K562 (cell line): Measurements from ENCODE around the gene TEX47. TPM values are rescaled to one million over a fixed set of nuclear protein-coding genes. Genes with fewer than 3 reads are reported as not detected.

Experiments
- DPF2 ChIP-seq: fragments of 450-650 bp; IDR thresholded peaks from 2 replicates; pipeline ENCODE4 v1.6.1; 2016
- ELF4 ChIP-seq: fragments of 450-650 bp; formaldehyde crosslinking; IDR thresholded peaks from 2 replicates; pipeline ENCODE4 v1.4.0; 2022; ENCODE audit warnings: missing genetic modification characterization
- FOXM1 ChIP-seq, 2 experiments: fragments of 450-650 bp in 1 of 2; sonication (generic) in 1 of 2; formaldehyde crosslinking in 1 of 2; IDR thresholded peaks; 2 replicates each; pipeline versions ENCODE4 v1.6.1 to v1.9.0; 2017 to 2022; ENCODE audit warnings: low read depth in 2 of 2, mild to moderate bottlenecking in 2 of 2, missing genetic modification reagents in 1 of 2, moderate library complexity in 1 of 2
- MAFG ChIP-seq: fragments of 450-650 bp; conservative IDR thresholded peaks from 2 replicates; pipeline ENCODE4 v1.6.1; 2016; ENCODE audit warnings: missing genetic modification characterization, missing compliant biosample characterization
- SNRNP70 ChIP-seq: fragments of 200-400 bp; formaldehyde crosslinking; optimal IDR thresholded peaks from 2 replicates; pipeline ENCODE3; 2017; ENCODE audit warnings: low read depth, low read length
- YY1 ChIP-seq, 3 experiments: IDR thresholded peaks; 2 replicates each; pipeline ENCODE4 v1.6.1; 2011; ENCODE audit warnings: low read length in 2 of 3, mild to moderate bottlenecking in 2 of 3, moderate library complexity in 2 of 3, borderline replicate concordance in 1 of 3, control low read depth in 1 of 3, low read depth in 1 of 3; ENCODE audit not compliant: insufficient read depth in 3 of 3, insufficient replicate concordance in 2 of 3, control insufficient read depth in 1 of 3, insufficient read length in 1 of 3; ENCODE audit errors: extremely low read depth in 1 of 3
- ZNF184 ChIP-seq: sonication (generic); formaldehyde crosslinking; IDR thresholded peaks from 2 replicates; pipeline ENCODE4 v1.5.0; 2020; ENCODE audit warnings: missing genetic modification reagents
- polyA plus RNA-seq, 8 experiments: library from polyadenylated mRNA; depleted of rRNA in 4 of 8; stranded (reverse) in 5 of 8; unstranded in 3 of 8; fragments of >200 nt; fragmentation: Nextera tagmentation in 2 of 8; fragmentation: Illumina TruSeq in 1 of 8; extraction: Ambion mirVana in 2 of 8; extraction: Trizol in 1 of 8; gene quantifications; 2 replicates each; pipeline versions ENCODE4 v1.2.1 to v1.2.3, GENCODE V29; 2011 to 2014; ENCODE audit warnings: inconsistent platforms in 1 of 8, missing spikeins in 1 of 8
- total RNA-seq, 7 experiments: library from RNA; depleted of rRNA in 6 of 7; stranded (reverse); fragments of >200 nt in 6 of 7; fragmentation: Illumina TruSeq in 2 of 7; extraction: Trizol in 2 of 7; gene quantifications; 2 replicates each; pipeline versions ENCODE4 v1.2.1 to v1.2.3, GENCODE V29; 2011 to 2021; ENCODE audit warnings: low replicate concordance in 1 of 7
- TF ChIP-seq, protein P1 (sequence below): fragments of 450-650 bp; IDR thresholded peaks from 2 replicates; pipeline ENCODE4 v1.6.1; 2016; ENCODE audit warnings: mild to moderate bottlenecking, moderate library complexity
- TF ChIP-seq, protein P2 (sequence below): fragments of 250-450 bp; sonication (Bioruptor Pico); IDR thresholded peaks from 2 replicates; pipeline ENCODE4 v1.8.0; 2021; ENCODE audit warnings: moderate library complexity, mild to moderate bottlenecking, inconsistent platforms

The TEX47 gene
- total and polyA plus RNA-seq, 9 of the 15 experiments (the other 6 are each of a cell fraction or from before 2014, with no cell fraction given) = not detected

DNA sequence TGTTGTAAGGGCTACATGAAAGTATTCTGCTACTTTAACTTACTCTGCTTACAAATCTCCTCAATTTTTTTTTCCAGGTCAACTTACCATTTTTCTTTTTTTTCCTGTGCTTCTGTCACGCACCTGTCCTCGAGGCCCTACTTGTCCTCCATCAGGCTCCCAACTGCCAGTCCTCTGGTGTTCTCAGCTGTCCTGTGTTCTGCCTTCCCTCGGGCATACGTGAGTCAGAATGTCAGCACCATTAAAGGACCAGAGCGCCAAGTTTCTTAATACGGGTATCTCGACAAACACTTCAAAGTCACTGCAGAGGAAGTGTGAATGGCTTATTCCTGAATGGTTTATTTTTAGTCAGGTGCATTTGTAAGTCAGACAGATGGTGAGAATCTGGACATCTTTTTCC lies at the start of gene TEX47 (continued):
- TF ChIP-seq YY1 (IDR thresholded peaks at IDR 0.05; ENCODE audit: borderline replicate concordance in 1 of 3, control insufficient read depth in 1 of 3, extremely low read depth in 1 of 3, insufficient read depth in 3 of 3, insufficient read length in 1 of 3, insufficient replicate concordance in 2 of 3, low read depth in 1 of 3, low read length in 2 of 3) (no peak), MAFG (tag) (no peak), ELF4 (no peak), FOXM1 (IDR thresholded peaks at IDR 0.05; ENCODE audit: low read depth) (no peak), FOXM1 (CRISPR knock-in tag; IDR thresholded peaks at IDR 0.05; ENCODE audit: low read depth) (no peak), DPF2 (no peak), SNRNP70 (no peak), ZNF184 (no peak)
- TF ChIP-seq, protein P1, sequence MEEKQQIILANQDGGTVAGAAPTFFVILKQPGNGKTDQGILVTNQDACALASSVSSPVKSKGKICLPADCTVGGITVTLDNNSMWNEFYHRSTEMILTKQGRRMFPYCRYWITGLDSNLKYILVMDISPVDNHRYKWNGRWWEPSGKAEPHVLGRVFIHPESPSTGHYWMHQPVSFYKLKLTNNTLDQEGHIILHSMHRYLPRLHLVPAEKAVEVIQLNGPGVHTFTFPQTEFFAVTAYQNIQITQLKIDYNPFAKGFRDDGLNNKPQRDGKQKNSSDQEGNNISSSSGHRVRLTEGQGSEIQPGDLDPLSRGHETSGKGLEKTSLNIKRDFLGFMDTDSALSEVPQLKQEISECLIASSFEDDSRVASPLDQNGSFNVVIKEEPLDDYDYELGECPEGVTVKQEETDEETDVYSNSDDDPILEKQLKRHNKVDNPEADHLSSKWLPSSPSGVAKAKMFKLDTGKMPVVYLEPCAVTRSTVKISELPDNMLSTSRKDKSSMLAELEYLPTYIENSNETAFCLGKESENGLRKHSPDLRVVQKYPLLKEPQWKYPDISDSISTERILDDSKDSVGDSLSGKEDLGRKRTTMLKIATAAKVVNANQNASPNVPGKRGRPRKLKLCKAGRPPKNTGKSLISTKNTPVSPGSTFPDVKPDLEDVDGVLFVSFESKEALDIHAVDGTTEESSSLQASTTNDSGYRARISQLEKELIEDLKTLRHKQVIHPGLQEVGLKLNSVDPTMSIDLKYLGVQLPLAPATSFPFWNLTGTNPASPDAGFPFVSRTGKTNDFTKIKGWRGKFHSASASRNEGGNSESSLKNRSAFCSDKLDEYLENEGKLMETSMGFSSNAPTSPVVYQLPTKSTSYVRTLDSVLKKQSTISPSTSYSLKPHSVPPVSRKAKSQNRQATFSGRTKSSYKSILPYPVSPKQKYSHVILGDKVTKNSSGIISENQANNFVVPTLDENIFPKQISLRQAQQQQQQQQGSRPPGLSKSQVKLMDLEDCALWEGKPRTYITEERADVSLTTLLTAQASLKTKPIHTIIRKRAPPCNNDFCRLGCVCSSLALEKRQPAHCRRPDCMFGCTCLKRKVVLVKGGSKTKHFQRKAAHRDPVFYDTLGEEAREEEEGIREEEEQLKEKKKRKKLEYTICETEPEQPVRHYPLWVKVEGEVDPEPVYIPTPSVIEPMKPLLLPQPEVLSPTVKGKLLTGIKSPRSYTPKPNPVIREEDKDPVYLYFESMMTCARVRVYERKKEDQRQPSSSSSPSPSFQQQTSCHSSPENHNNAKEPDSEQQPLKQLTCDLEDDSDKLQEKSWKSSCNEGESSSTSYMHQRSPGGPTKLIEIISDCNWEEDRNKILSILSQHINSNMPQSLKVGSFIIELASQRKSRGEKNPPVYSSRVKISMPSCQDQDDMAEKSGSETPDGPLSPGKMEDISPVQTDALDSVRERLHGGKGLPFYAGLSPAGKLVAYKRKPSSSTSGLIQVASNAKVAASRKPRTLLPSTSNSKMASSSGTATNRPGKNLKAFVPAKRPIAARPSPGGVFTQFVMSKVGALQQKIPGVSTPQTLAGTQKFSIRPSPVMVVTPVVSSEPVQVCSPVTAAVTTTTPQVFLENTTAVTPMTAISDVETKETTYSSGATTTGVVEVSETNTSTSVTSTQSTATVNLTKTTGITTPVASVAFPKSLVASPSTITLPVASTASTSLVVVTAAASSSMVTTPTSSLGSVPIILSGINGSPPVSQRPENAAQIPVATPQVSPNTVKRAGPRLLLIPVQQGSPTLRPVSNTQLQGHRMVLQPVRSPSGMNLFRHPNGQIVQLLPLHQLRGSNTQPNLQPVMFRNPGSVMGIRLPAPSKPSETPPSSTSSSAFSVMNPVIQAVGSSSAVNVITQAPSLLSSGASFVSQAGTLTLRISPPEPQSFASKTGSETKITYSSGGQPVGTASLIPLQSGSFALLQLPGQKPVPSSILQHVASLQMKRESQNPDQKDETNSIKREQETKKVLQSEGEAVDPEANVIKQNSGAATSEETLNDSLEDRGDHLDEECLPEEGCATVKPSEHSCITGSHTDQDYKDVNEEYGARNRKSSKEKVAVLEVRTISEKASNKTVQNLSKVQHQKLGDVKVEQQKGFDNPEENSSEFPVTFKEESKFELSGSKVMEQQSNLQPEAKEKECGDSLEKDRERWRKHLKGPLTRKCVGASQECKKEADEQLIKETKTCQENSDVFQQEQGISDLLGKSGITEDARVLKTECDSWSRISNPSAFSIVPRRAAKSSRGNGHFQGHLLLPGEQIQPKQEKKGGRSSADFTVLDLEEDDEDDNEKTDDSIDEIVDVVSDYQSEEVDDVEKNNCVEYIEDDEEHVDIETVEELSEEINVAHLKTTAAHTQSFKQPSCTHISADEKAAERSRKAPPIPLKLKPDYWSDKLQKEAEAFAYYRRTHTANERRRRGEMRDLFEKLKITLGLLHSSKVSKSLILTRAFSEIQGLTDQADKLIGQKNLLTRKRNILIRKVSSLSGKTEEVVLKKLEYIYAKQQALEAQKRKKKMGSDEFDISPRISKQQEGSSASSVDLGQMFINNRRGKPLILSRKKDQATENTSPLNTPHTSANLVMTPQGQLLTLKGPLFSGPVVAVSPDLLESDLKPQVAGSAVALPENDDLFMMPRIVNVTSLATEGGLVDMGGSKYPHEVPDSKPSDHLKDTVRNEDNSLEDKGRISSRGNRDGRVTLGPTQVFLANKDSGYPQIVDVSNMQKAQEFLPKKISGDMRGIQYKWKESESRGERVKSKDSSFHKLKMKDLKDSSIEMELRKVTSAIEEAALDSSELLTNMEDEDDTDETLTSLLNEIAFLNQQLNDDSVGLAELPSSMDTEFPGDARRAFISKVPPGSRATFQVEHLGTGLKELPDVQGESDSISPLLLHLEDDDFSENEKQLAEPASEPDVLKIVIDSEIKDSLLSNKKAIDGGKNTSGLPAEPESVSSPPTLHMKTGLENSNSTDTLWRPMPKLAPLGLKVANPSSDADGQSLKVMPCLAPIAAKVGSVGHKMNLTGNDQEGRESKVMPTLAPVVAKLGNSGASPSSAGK = no peak
- TF ChIP-seq, protein P2, sequence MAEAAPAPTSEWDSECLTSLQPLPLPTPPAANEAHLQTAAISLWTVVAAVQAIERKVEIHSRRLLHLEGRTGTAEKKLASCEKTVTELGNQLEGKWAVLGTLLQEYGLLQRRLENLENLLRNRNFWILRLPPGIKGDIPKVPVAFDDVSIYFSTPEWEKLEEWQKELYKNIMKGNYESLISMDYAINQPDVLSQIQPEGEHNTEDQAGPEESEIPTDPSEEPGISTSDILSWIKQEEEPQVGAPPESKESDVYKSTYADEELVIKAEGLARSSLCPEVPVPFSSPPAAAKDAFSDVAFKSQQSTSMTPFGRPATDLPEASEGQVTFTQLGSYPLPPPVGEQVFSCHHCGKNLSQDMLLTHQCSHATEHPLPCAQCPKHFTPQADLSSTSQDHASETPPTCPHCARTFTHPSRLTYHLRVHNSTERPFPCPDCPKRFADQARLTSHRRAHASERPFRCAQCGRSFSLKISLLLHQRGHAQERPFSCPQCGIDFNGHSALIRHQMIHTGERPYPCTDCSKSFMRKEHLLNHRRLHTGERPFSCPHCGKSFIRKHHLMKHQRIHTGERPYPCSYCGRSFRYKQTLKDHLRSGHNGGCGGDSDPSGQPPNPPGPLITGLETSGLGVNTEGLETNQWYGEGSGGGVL (CRISPR knock-in tag) = no peak
- TF ChIP-seq, all 486 proteins: peak for 0
